ENCODE results near the gene PGAP1. TPM values are rescaled to one million over a fixed set of nuclear protein-coding genes. Genes with fewer than 3 reads are reported as not detected.

Gene PGAP1
- total and polyA plus RNA-seq, 8 donors, result 0.56 to 56.9 (median 3.1) TPM

DNA sequence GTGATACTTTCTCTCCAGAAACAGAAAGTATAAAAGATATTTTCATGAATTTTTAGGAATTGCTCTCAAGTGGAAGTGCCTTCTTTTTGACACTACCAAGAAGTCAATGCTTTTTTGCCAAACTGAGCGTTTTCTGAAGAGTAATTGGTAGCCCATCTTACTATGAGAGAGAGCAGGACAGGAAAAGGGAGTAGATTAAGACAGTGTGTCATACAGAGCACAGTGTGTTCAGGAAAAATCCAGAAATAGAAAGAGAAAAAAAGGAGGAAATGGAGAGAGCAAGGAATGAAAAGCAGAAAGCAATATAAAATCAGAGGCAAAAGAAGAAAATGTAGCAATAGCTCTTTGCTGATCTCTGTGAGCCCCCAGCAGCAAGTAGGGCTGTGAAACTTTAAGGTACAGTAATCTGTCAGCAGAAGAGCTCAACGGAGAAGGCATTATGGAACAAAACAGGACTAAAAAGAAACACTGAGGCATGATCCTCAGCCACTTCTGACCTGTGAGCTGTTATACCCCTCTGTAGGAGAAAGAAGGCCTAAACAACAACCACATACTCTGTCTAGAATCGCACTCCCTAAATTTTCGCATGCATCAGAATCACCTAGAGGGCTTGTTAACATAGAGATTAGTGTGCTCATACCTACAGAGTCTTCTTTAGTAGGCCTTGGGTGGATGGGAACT, 15.0 kb upstream of the PGAP1 start:
- intact Hi-C loops (cut with DNase I; ENCODE audit: low total_unique reads), result no loop called here
- no peak for DNase-seq
- TF ChIP-seq, protein P1, sequence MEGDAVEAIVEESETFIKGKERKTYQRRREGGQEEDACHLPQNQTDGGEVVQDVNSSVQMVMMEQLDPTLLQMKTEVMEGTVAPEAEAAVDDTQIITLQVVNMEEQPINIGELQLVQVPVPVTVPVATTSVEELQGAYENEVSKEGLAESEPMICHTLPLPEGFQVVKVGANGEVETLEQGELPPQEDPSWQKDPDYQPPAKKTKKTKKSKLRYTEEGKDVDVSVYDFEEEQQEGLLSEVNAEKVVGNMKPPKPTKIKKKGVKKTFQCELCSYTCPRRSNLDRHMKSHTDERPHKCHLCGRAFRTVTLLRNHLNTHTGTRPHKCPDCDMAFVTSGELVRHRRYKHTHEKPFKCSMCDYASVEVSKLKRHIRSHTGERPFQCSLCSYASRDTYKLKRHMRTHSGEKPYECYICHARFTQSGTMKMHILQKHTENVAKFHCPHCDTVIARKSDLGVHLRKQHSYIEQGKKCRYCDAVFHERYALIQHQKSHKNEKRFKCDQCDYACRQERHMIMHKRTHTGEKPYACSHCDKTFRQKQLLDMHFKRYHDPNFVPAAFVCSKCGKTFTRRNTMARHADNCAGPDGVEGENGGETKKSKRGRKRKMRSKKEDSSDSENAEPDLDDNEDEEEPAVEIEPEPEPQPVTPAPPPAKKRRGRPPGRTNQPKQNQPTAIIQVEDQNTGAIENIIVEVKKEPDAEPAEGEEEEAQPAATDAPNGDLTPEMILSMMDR (IDR thresholded peaks at IDR 0.05), result no peak
- TF ChIP-seq EP300 (IDR thresholded peaks at IDR 0.05) (no peak), POLR2AphosphoS5 (IDR thresholded peaks at IDR 0.05) (no peak), POLR2A (IDR thresholded peaks at IDR 0.05) (no peak)
- H3K36me3 ChIP-seq, result no peaks in the 10 kb centered on the region
- H3K9me3 ChIP-seq, result no peaks in the 10 kb centered on the region
- H3K4me3 ChIP-seq, result no peak overlapping the region
- H3K27ac ChIP-seq, result no peak overlapping the region
- WGBS, 5 donors, result 81 to 88% (median 84%) methylated on average over 4 of the region's 4 CpGs
- no peaks in the 10 kb centered on the region for H3K4me1 ChIP-seq
- H3K27me3 ChIP-seq, result no peaks in the 10 kb centered on the region

DNA sequence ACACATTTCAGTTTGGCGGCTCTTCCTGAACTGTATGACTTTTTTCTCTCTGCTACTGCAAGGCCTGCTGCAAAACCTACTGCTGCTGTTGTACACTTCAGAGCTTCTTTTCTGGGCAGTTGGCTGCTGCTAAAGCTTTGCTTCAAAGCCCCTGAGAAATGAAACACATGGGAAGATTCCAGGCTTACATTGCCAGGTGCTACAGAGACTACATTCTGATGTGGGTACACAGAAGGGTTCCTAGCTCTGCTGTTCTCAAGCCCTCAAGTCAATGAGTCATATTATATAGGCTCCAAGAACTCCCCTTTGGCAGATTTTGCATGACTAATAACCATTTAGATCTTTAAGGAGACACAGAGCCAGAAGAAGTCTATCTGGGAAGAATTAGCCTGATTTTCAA, 12.9 kb upstream of the PGAP1 start:
- no peak overlapping the region for H3K27ac ChIP-seq
- H3K4me3 ChIP-seq, result no peak overlapping the region
- no peaks in the 10 kb centered on the region for H3K36me3 ChIP-seq
- TF ChIP-seq POLR2AphosphoS5 (IDR thresholded peaks at IDR 0.05) (no peak), POLR2A (IDR thresholded peaks at IDR 0.05) (no peak), EP300 (IDR thresholded peaks at IDR 0.05) (no peak)
- TF ChIP-seq, protein P1 (IDR thresholded peaks at IDR 0.05), result no peak
- 86 to 100% (median 94%) methylated on average over 1 of the region's 1 CpG for WGBS, 5 donors
- no peaks in the 10 kb centered on the region for H3K27me3 ChIP-seq
- intact Hi-C loops (cut with DNase I; ENCODE audit: low total_unique reads), result no loop called here
- H3K9me3 ChIP-seq, result no peaks in the 10 kb centered on the region
- DNase-seq, result no peak
- H3K4me1 ChIP-seq, result no peaks in the 10 kb centered on the region

DNA sequence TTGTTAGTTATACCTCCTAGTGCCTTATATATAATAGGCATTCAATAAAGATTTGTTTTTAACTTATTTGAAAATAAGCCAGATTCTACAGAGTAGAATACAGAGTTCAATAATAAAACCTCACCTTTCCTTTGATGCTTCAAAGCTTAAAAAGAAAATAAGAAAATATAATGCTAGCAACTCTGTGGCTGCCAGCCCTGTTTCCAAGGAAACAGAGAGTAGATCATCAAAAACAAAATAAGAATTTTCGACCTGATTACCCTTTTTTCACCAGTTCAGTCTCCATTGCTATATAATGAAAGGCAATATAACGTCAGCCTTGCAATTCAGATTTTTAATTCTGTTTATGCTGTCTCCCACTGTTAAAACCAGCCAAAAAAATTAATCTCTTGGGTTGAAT, 8.9 kb upstream of the PGAP1 start:
- no peak for DNase-seq
- Histone ChIP-seq H3K4me1 (no peaks in the 10 kb centered on the region), H3K9me3 (no peaks in the 10 kb centered on the region), H3K27ac (no peak overlapping the region), H3K4me3 (no peak overlapping the region), H3K36me3 (no peaks in the 10 kb centered on the region), H3K27me3 (no peaks in the 10 kb centered on the region)
- 63 to 90% (median 75%) methylated on average over 2 of the region's 2 CpGs for WGBS, 5 donors
- TF ChIP-seq POLR2A (IDR thresholded peaks at IDR 0.05) (no peak), POLR2AphosphoS5 (IDR thresholded peaks at IDR 0.05) (no peak), EP300 (IDR thresholded peaks at IDR 0.05) (no peak)
- TF ChIP-seq, protein P1 (IDR thresholded peaks at IDR 0.05), result no peak
- intact Hi-C loops (cut with DNase I; ENCODE audit: low total_unique reads), result no loop called here

- Histone ChIP-seq H3K27ac (no peak overlapping the region), H3K9me3 (no peaks in the 10 kb centered on the region), H3K4me1 (no peaks in the 10 kb centered on the region), H3K27me3 (no peaks in the 10 kb centered on the region), H3K36me3 (no peaks in the 10 kb centered on the region), H3K4me3 (no peak overlapping the region)
- TF ChIP-seq EP300 (IDR thresholded peaks at IDR 0.05) (no peak), POLR2A (IDR thresholded peaks at IDR 0.05) (no peak)
- TF ChIP-seq, protein P1 (IDR thresholded peaks at IDR 0.05), result no peak
- no peak for DNase-seq
- 89 to 95% (median 92%) methylated on average over 1 of the region's 1 CpG for WGBS, 5 donors
- intact Hi-C loops (cut with DNase I; ENCODE audit: low total_unique reads), result no loop called here
These were observed 8.2 kb upstream of the PGAP1 start for GRCh38 chr2:196934672-196935071.
